Tibial nerve (tissue), 4 donors: ENCODE measurements around the gene NBR1.

ENCODE experiments used
- CTCF ChIP-seq, 5 experiments: fragments of 200-600 bp in 3 of 5; fragments of 450-650 bp in 2 of 5; sonication (generic) in 3 of 5; IDR thresholded peaks; one replicate each; pipeline ENCODE4 v1.5.1; 2016 to 2019; ENCODE audit warnings: antibody characterized with exemption in 5 of 5, mild to moderate bottlenecking in 3 of 5, moderate library complexity in 2 of 5
- EP300 ChIP-seq, 2 donors: sonication (generic); formaldehyde crosslinking; IDR thresholded peaks; one replicate each; pipeline ENCODE4 v1.6.1; 2017; ENCODE audit warnings: antibody characterized with exemption in 2 of 2, mild to moderate bottlenecking in 1 of 2
- POLR2A ChIP-seq, 2 donors: fragments of 450-650 bp; IDR thresholded peaks; one replicate each; pipeline ENCODE4 v1.6.1; 2017; ENCODE audit warnings: antibody characterized with exemption in 2 of 2, mild to moderate bottlenecking in 2 of 2, moderate library complexity in 2 of 2

- TF ChIP-seq CTCF (IDR thresholded peaks at IDR 0.05) (no peak), EP300 (IDR thresholded peaks at IDR 0.05) (no peak), POLR2A (IDR thresholded peaks at IDR 0.05) (no peak)
Observed at GRCh38 chr17:43200127-43200526, 29.1 kb downstream of the NBR1 start.
